H1 (cell line): ENCODE measurements around the gene INPP4A. TPM values are rescaled to one million over a fixed set of nuclear protein-coding genes. Genes with fewer than 3 reads are reported as not detected.

Source experiments
- FOSL1 ChIP-seq: IDR thresholded peaks from 2 replicates; pipeline ENCODE4 v1.6.1; 2011; ENCODE audit warnings: mild to moderate bottlenecking, low read depth, low read length, moderate library complexity; ENCODE audit not compliant: insufficient read depth
- MAFK ChIP-seq: IDR thresholded peaks from 2 replicates; pipeline ENCODE4 v1.6.1; 2012; ENCODE audit warnings: low read depth, mild to moderate bottlenecking, improper control_type of control experiment, low read length
- PHF8 ChIP-seq: fragments of 200-600 bp; sonication (generic); conservative IDR thresholded peaks from 2 replicates; pipeline ENCODE4 v1.7.1; 2012; ENCODE audit warnings: low read depth, mild to moderate bottlenecking, inconsistent platforms, low read length, moderate library complexity
- RAD21 ChIP-seq, 2 experiments: IDR thresholded peaks in 1 of 2; conservative IDR thresholded peaks in 1 of 2; 2 replicates each; pipeline ENCODE4 v1.6.1; 2011; ENCODE audit warnings: low read depth in 2 of 2, low read length in 2 of 2, improper control_type of control experiment in 1 of 2, inconsistent platforms in 1 of 2, mild to moderate bottlenecking in 1 of 2, moderate library complexity in 1 of 2
- polyA plus RNA-seq, 7 experiments: library from polyadenylated mRNA; depleted of rRNA in 3 of 7; stranded (reverse) in 5 of 7; unstranded in 2 of 7; fragments of >200 nt in 5 of 7; fragments of 200-250 nt in 2 of 7; gene quantifications; 1 replicate in 5 of 7; 2 replicates in 1 of 7; 4 replicates in 1 of 7; pipeline versions ENCODE4 v1.2.1 to v1.2.3, GENCODE V29; 2011 to 2013; ENCODE audit warnings: missing spikeins in 2 of 7, mixed read lengths in 2 of 7
- total RNA-seq: library from RNA; stranded (reverse); fragmentation: NEBNext Ultra II Directional; extraction: Animal tissue kit (Norgen Biotek cat#: 25700); gene quantifications from 2 replicates; pipeline ENCODE4 v1.2.1, GENCODE V29; 2021

INPP4A gene
- total and polyA plus RNA-seq, 2 of the 8 experiments (the other 6 are each of a cell fraction or from before 2014, with no cell fraction given): 25.6 to 34.3 TPM

DNA sequence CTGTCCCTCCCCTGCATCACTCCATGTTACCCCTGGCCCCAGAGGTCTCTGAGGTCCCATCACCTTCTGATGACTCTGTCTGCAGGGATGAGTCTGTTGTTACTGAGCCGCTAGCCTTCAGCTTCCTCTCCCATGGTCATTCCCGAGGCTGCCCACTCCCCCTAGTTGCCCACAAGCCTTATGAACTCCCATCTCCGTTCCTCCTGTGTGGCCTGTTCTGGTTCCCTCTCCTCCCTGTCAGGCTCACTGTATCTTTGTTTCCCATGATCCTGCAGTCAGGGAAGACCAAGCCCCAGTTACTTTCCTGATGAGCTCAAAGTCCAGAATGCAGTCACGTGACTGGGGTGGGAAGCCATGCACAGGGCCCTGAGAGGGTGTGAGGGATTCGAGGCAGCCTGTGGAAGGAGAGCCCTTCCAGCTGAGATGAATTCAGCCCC, 39.5 kb downstream of the INPP4A start (continued):
- no peak for TF ChIP-seq MAFK
- no peak for TF ChIP-seq PHF8
- TF ChIP-seq FOSL1: no peak
- no peak for TF ChIP-seq RAD21 (IDR thresholded peaks at IDR 0.05 in 1 of 2, conservative IDR thresholded peaks at IDR 0.05 in 1 of 2; ENCODE audit: low read depth in 2 of 2, low read length in 2 of 2)
